SW480 (cell line): Measurements from ENCODE around the gene VGLL2.

ENCODE experiments used
- DNase-seq: peaks from one replicate; pipeline ENCODE4 v3.0.0-alpha.2; 2016; ENCODE audit warnings: low spot score

Gene VGLL2

GRCh38 chr6:117269638-117270054 is 4.3 kb downstream of the VGLL2 start:
- no peak for DNase-seq

GRCh38 chr6:117270055-117270842 is 4.9 kb downstream of the VGLL2 start:
- no peak for DNase-seq

- DNase-seq = no peak
These were observed 5.6 kb downstream of the VGLL2 start for GRCh38 chr6:117270843-117271507.

GRCh38 chr6:117272032-117272866 is 6.9 kb downstream of the VGLL2 start:
- DNase-seq = no peak

- DNase-seq = no peak
These were observed 7.5 kb downstream of the VGLL2 start for GRCh38 chr6:117272891-117273290.

GRCh38 chr6:117275205-117275604 is 9.8 kb downstream of the VGLL2 start:
- DNase-seq = no peak

GRCh38 chr6:117275711-117276110 is 10.4 kb downstream of the VGLL2 start:
- no peak for DNase-seq

GRCh38 chr6:117276778-117277316 is 11.5 kb downstream of the VGLL2 start:
- no peak for DNase-seq

GRCh38 chr6:117280922-117281321 is 15.6 kb downstream of the VGLL2 start:
- DNase-seq = no peak

- no peak for DNase-seq
These were observed 22.8 kb downstream of the VGLL2 start for GRCh38 chr6:117288083-117288715.

GRCh38 chr6:117290173-117290846 is 25.0 kb downstream of the VGLL2 start:
- no peak for DNase-seq

GRCh38 chr6:117298941-117299340 is 33.6 kb downstream of the VGLL2 start:
- DNase-seq = no peak

- no peak for DNase-seq
These were observed 38.0 kb downstream of the VGLL2 start for GRCh38 chr6:117303323-117303722.

- no peak for DNase-seq
These were observed 39.1 kb downstream of the VGLL2 start for GRCh38 chr6:117304446-117304845.

- DNase-seq = no peak
These were observed 41.0 kb downstream of the VGLL2 start for GRCh38 chr6:117306227-117306790.

GRCh38 chr6:117307655-117308054 is 42.3 kb downstream of the VGLL2 start:
- DNase-seq = no peak

- DNase-seq = no peak
These were observed 43.7 kb downstream of the VGLL2 start for GRCh38 chr6:117309069-117309468.

- no peak for DNase-seq
These were observed 44.3 kb downstream of the VGLL2 start for GRCh38 chr6:117309611-117310010.

GRCh38 chr6:117311310-117311709 is 46.0 kb downstream of the VGLL2 start:
- DNase-seq = no peak

- no peak for DNase-seq
These were observed 46.4 kb downstream of the VGLL2 start for GRCh38 chr6:117311726-117312125.

- peak; percentile 25 for DNase-seq
These were observed 51.9 kb downstream of the VGLL2 start for GRCh38 chr6:117317261-117317660.
